ENCODE measurements around the gene SULT1B1.
A peak's percentile ranks its signal among the peaks of the same experiment; 100 is the strongest.
"Not testable (repeated sequence)": the region's sequence is repeated elsewhere in the genome, so short reads cannot be mapped to it uniquely, and the experiment has no call there.

SULT1B1 gene

DNA sequence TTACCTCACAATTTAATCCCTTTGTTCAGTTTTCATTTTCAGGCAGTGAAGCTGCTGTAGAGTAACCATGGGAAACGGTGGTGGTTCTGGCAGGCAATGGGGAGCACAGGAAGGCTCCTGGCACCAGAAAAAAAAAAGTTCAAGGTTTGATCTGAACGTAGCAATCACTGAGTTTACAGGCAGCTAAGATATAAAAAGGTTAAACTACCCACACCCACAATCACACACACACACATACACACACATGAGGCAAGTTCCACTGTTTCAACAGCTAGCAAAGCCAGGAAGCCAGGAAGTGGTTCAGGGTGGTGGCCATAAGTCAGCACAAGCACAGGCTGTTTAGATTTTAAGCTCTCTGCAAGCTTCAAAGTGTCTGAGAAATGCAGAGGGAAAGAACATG is at the start of gene SULT1B1:
SULT1B1 (minus strand) TSS at position 166 of the 400 bp plus-strand sequence. CDS start 5,403 bp downstream, outside the sequence.
- DNase-seq = peak; percentile 35

- no peak for DNase-seq
Measured at GRCh38 chr4:69800599-69800998, 40.2 kb upstream of the SULT1B1 start.

GRCh38 chr4:69799337-69799736 is 38.9 kb upstream of the SULT1B1 start:
- no peak for DNase-seq

- no peak for DNase-seq
Measured at GRCh38 chr4:69793732-69794131, 33.3 kb upstream of the SULT1B1 start.

DNA sequence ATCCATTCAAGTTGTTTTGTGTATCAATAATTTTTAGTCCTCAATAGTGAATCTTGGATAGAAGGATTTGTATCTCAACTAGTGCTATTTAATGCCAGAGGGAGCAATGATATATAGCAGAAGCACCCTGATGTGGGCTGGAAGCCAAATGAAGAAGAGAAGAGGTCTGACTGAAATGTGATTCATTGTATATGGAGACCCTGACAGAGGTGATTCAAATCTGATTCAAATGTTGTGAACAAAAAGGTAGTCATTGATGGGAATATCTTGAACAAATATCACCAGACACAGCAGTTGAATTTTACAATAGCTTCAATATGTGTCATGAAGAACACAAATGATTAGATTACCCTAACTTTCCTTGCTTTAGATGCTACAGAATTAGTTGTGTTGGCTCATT is 27.5 kb upstream of the SULT1B1 start:
- DNase-seq = no peak

DNA sequence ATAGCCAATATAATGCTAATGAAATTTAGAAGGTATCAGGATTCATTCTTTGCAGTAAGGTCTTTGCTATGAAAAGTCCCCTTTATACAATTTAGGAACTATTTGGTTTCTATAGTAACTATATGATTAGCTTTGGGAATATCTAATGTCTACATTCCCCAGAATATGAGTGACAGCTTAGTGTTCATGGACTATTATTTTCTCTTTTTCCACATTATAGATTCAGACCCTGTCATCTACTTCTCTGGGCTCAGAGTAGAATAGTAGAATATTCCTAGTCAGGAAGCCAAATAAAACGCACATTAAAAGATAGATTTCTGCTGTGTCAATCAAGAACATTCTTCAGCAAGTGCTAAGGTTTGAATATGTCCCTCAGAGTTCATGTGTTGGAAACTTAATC is 26.1 kb upstream of the SULT1B1 start:
- no peak for DNase-seq

DNA sequence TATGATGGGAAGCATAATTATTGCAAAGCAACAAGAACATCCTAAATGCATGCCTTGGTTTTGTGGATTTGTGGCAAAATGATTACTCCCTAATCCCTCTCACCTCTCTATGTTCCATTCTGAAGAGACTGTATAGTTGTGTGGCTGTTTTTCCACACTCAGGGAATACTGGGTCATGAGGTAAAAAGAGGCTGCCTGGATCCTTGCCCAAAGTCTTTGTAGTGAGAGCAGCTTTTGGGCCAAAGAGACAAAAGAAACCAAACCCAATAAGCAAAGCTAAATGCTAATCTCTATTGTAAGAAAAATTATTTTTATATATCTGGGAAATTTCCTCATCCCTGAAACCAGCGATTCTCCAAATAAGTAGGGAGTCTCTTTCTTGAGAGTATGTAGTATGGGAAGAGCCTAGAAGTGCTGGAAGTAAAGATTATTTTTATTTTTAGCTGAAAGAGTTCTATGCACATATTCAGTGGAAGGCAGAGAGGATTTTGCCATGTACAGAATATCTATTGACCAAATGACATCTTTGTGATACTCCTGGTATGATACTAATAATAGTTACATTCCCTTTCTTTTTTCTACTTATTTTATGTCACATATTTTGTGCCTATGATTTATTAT is 24.9 kb upstream of the SULT1B1 start:
- no peak for DNase-seq

GRCh38 chr4:69782651-69783310 is 22.4 kb upstream of the SULT1B1 start:
- no peak for DNase-seq

DNA sequence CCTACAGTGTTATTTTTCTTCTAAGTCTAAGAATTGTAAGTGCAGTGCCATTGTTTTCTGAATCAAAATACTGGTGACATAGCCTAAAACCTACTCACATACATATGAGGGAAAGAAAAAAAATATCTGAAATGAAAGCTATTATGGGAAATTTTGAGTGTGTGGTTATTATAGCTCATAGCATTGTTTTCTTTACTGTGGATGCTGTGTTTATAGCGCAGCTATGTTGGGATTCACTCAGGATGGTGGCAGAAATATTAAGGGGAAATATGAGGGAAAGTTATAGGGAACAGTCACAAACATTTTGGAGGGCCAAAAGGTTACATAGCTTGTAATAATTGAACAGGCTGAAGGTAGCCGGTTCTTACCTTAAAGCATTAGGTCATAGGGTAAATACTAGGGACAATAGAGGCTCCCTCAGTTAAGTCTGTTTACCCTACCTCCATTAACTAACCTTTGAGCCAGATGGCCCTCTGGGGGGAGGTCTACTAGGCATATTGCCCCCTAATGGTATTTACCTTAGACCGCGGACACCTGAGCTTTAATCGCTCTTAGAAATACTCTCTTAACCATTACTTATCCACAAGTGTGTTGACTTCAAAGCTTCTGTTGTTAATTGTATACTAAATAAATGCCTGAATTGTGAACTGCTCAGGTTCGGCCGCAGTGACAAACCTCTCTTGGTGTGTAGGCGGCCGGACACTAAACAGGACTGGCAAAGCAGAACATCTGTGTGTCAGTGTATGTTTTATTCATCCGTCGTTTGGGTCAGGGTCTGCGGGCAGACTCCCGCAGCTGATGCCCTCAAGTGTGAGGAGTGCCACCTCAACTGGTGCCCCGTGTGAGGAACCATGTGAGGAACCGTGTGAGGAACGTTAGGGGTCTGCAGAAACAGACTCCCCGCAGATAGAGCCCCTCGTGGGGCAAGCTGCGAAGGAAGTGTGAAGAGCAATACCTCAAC is 21.3 kb upstream of the SULT1B1 start:
- no peak for DNase-seq

DNA sequence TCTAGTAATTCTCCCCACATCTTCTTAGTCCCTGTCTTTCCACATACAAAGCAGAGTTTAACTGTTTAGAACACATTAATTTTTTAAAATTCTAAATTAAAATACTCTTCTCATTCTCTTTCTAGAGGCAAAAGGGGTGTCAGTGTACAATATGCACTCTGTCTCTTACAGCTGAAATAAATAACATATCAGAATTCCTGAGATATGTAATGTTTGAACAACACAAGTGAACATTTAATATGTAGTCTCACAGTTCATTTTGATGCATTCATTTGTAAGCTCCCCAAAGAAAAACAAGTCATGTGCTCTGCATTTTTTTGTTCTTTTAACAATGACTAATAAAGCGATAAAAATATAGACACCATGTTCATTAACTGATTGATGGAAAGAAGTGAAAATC is 19.7 kb upstream of the SULT1B1 start:
- no peak for DNase-seq

GRCh38 chr4:69776696-69777095 is 16.3 kb upstream of the SULT1B1 start:
- DNase-seq = no peak

DNA sequence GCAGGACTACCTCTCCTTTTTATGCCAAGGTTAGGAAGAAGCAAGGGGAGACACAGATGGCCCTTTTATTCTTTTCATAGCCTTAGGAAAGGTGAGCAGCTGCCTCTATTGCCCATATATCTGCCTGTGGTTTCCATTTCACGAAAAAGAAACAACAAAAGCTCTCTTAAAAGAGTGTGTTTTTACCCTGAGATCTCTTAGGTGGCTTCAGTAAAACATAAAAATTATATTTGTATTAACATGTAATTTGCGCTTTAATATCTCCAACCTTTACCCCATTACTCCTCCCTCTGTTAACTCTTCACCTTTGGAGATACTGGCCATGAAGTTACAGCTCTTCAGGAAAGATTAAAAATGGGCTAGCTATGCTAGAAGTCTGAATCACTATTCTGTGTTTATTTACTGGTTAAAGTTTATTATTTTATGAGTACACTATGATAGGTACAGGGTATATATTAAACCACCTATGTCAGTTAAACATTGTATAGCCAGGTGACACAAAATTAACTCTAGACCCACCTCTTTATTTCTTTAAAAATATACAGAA is 15.0 kb upstream of the SULT1B1 start:
- no peak for DNase-seq

- DNase-seq = no peak
Measured at GRCh38 chr4:69773484-69773883, 13.1 kb upstream of the SULT1B1 start.

DNA sequence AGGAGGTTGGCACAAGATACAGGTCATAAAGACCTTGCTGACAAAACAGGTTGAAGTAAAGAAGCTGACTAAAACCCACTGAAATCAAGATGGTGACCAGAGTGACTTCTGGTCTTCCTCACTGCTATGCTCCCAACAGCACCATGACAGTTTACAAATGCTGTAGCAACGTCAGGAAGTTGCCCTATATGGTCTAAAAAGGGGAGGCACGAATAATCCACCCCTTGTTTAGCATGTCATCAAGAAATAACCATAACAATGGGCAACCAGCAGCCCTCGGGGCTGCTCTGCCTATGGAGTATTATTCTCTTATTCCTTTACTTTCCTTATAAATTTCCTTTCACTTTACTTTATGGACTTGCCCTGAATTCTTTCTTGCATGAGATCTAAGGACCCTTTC is 8.1 kb upstream of the SULT1B1 start:
- DNase-seq = not testable (repeated sequence)

DNA sequence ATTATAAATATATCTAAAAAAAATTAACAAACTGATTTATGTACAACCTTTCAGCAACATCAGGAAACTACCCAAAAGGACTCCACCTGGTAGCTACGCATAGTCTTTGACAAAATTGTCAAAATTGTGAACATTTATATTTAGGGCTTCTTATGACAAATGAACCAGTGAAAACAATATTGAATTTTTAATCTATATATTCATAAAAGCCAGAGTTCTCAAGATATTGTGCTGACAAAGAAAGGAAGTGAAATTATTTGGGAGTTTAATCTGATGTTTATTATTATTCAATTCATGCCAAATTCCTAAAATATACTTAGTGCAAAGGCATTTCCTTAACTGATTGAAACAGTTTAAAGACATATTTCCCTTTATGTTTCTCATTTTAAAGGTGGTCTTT is 5.3 kb upstream of the SULT1B1 start:
- no peak for DNase-seq

DNA sequence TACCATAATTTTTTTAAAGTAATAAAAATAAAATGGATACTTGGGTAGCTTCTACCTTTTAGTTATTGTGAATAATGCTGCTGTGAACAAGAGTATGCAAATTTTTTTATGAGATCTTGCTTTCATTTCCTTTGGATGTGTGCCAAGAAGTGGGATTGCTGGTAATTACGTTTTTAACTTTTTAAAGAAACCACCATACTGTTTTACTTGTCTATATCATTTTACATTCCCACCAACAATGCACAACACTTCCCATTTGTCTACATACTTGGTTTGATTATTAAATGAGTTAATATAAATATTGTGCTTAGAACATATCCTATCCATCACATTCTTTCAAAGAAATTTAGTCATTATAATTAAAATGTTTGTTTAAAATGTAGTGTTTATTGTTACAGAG is 3.9 kb upstream of the SULT1B1 start:
- DNase-seq = no peak

DNA sequence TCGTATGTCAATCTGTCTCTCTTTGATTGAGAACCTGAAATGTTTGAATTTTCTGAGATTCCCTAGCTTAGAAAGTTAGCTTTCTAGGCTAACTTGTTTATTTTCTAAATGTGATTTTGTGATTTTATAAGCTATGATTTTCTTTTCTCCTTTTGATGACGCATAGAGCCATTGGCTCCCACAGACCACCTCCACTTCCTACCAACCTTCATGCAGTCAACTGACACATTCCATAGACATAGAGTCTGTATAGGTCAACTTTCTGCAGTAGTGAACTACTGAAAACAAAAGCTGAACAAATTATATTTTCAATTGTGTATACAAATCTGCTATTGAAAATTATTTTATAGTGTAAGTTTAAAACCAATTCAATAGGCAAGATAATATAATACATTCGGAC is 2.8 kb upstream of the SULT1B1 start:
- DNase-seq = no peak

DNA sequence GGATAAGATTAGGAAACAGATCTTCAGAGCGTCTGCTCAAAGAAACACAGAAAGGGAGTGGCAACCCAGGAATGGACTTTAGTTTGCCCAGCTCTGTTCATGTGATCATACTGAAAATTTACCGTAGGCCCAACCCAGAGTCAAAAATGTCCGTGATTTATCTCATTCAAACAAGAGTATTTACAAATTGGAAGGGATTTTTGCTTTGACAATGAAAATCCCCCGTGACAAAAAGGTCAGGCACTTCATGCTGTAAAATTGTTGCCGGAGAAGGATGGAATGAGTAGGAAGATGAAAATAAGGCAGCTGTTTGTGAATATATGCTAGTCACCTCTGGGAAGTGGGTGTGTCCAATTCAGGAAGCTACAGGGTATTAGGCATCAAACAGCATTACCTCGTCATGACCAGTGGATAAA is 1.2 kb downstream of the SULT1B1 start:
- DNase-seq = no peak

GRCh38 chr4:69757464-69757863 is 3.0 kb downstream of the SULT1B1 start:
- no peak for DNase-seq

- no peak for DNase-seq
Measured at GRCh38 chr4:69754926-69755580, 5.4 kb downstream of the SULT1B1 start.

DNA sequence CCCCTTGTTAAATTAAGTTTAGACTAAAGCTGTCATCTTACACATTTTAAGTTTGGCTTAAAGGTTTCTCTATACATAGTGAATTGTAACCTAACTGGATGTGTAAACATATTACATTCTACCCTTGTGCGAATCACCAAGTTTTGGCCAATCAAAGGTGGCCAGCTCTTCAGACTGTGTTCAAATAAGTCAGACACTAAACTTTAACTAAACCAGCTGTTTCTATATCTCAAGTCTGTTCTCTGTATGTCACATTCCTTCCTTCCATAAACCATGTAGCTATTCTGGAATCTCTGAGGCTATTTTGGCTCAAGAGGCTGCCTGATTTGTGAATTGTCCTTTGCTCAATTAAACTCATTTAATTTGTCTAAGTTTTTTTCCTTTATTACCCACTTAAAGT is 6.7 kb downstream of the SULT1B1 start:
- no peak for DNase-seq

GRCh38 chr4:69750346-69750745 is 10.1 kb downstream of the SULT1B1 start:
- DNase-seq = no peak

GRCh38 chr4:69749771-69750170 is 10.6 kb downstream of the SULT1B1 start:
- DNase-seq = peak; percentile 9

Measured in OCI-M1 (cell line).